ENCODE data around the gene ZBED1.

DNA sequence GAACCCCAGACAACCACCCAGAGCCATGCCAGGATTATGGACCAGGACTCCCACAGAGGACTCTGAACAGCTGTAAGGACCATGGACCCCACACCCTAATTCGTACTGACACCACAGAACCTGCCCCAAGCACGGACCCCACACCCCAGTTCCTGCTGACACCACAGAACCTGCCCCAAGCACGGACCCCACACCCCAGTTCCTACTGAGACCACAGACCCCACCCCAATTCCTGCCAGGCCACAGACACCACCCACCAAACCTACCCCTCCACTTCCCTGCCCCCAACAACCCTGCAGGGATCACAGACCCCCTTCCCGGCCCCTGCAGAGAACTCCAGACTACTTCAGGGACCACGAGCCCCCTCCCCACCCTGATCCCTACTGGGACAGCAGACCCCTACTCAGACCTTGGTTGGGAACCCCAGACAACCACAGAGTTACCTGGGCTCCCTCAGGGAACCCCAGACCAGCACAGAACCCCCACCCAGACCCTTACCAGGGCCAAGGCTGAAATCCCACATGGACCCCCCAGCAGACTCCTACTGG is 1.4 kb upstream of the ZBED1 start:
- TF ChIP-seq USF2 (CRISPR knock-in tag; IDR thresholded peaks at IDR 0.05) (no peak), ZNF280A (IDR thresholded peaks at IDR 0.05; ENCODE audit: low read depth, partially characterized antibody) (no peak), CHD1 (IDR thresholded peaks at IDR 0.05; ENCODE audit: low read length) (no peak), ATF3 (IDR thresholded peaks at IDR 0.05) (no peak), ATF3 (CRISPR knock-in tag; conservative IDR thresholded peaks at IDR 0.05) (no peak)
